DND-41 (cell line): ENCODE results near the gene FRMPD4.

ENCODE experiments used
- CTCF ChIP-seq: IDR thresholded peaks from 2 replicates; pipeline ENCODE4 v1.5.1; 2012; ENCODE audit warnings: borderline replicate concordance, low read length, moderate library complexity, mild to moderate bottlenecking; ENCODE audit not compliant: poor library complexity, severe bottlenecking; ENCODE audit errors: extremely low read depth
- EZH2 ChIP-seq: IDR thresholded peaks from 3 replicates; pipeline ENCODE4 v1.6.1; 2012; ENCODE audit warnings: borderline replicate concordance, low read depth, mild to moderate bottlenecking, moderate library complexity, low read length, inconsistent platforms; ENCODE audit not compliant: severe bottlenecking

DNA sequence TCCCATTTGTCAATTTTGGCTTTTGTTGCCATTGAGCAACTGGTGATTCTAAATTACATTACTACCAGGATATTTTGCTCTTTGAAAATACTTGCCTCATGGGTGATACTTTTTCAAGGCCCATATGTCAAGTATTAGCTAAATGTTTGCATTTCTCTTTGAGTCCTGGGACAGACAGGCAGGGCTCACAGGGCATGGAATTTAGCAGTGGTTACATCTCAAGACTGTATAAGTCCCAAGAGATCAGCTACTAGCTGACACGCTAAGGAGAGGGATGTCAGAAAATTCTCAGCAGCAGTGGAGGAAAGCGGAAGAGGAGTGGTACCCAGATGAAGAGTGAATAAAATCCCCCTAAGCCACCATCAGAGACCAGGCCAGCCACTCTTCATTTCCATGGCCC, 224.9 kb downstream of the FRMPD4 start:
- TF ChIP-seq EZH2 (no peak), CTCF (no peak)
